H1 (cell line): ENCODE data around the gene CORO6. TPM values are rescaled to one million over a fixed set of nuclear protein-coding genes. Genes with fewer than 3 reads are reported as not detected.

Source experiments
- CHD7 ChIP-seq: fragments of 300-600 bp; sonication (generic); IDR thresholded peaks from 2 replicates; pipeline ENCODE4 v1.7.1; 2012; ENCODE audit warnings: low read length, moderate library complexity, mild to moderate bottlenecking, inconsistent platforms; ENCODE audit not compliant: insufficient replicate concordance
- HDAC6 ChIP-seq: IDR thresholded peaks from one replicate; pipeline ENCODE4 v1.7.1; 2012; ENCODE audit warnings: low read depth, mild to moderate bottlenecking, inconsistent platforms, low read length, moderate library complexity
- KDM4A ChIP-seq: IDR thresholded peaks from one replicate; pipeline ENCODE4 v1.7.1; 2012; ENCODE audit warnings: low read depth, mild to moderate bottlenecking, moderate library complexity, low read length, inconsistent platforms; ENCODE audit not compliant: severe bottlenecking
- POLR2A ChIP-seq, 2 experiments: IDR thresholded peaks; 1 replicate in 1 of 2; 2 replicates in 1 of 2; pipeline ENCODE4 v1.6.1; 2011; ENCODE audit warnings: low read depth in 2 of 2, low read length in 2 of 2, mild to moderate bottlenecking in 2 of 2; ENCODE audit errors: control extremely low read depth in 1 of 2
- RBBP5 ChIP-seq: IDR thresholded peaks from 2 replicates; pipeline ENCODE4 v1.7.1; 2012; ENCODE audit warnings: low read depth, mild to moderate bottlenecking, inconsistent platforms, low read length, moderate library complexity, borderline replicate concordance
- ZNF274 ChIP-seq: IDR thresholded peaks from 2 replicates; pipeline ENCODE4 v1.7.0; 2012; ENCODE audit warnings: low read length, borderline replicate concordance; ENCODE audit errors: extremely low read depth
- polyA plus RNA-seq, 7 experiments: library from polyadenylated mRNA; depleted of rRNA in 3 of 7; stranded (reverse) in 5 of 7; unstranded in 2 of 7; fragments of >200 nt in 5 of 7; fragments of 200-250 nt in 2 of 7; gene quantifications; 1 replicate in 5 of 7; 2 replicates in 1 of 7; 4 replicates in 1 of 7; pipeline versions ENCODE4 v1.2.1 to v1.2.3, GENCODE V29; 2011 to 2013; ENCODE audit warnings: missing spikeins in 2 of 7, mixed read lengths in 2 of 7
- total RNA-seq: library from RNA; stranded (reverse); fragmentation: NEBNext Ultra II Directional; extraction: Animal tissue kit (Norgen Biotek cat#: 25700); gene quantifications from 2 replicates; pipeline ENCODE4 v1.2.1, GENCODE V29; 2021

CORO6 gene
- total and polyA plus RNA-seq, 2 of the 8 experiments (the other 6 are each of a cell fraction or from before 2014, with no cell fraction given) = 2.5 to 8.6 TPM

GRCh38 chr17:29576214-29577000 is 46.3 kb downstream of the CORO6 start (continued):
- TF ChIP-seq CHD7 = no peak
- no peak for TF ChIP-seq KDM4A
- TF ChIP-seq HDAC6 = no peak
- TF ChIP-seq ZNF274 = no peak
- TF ChIP-seq RBBP5 = no peak
- TF ChIP-seq POLR2A (IDR thresholded peaks at IDR 0.05; ENCODE audit: control extremely low read depth in 1 of 2, low read depth in 2 of 2, low read length in 2 of 2) = no peak
